CD8-positive, alpha-beta memory T cell (primary cell): ENCODE data around the gene GGT7. TPM values are rescaled to one million over a fixed set of nuclear protein-coding genes. Genes with fewer than 3 reads are reported as not detected.

Experiments used
- CTCF ChIA-PET: fragments of 350-600 bp; sonication (Branson Sonifier 250); formaldehyde crosslinking; loops from one replicate; lab custom pipeline; 2021; ENCODE audit warnings: antibody characterized with exemption; lab: Charles Lee
- POLR2A ChIA-PET: fragments of 350-600 bp; sonication (Branson Sonifier 250); formaldehyde crosslinking; loops from one replicate; lab custom pipeline; 2021; ENCODE audit warnings: antibody characterized with exemption; lab: Charles Lee
- DNase-seq, 5 donors: peaks; one replicate each; pipeline versions ENCODE4 v3.0.0 to v3.0.0-alpha.2; 2020 to 2022; ENCODE audit warnings: mixed read lengths in 1 of 5
- H3K27ac ChIP-seq: one replicate; pipeline ENCODE4 v1.7.0; 2013; ENCODE audit warnings: low read depth, mild to moderate bottlenecking, low read length, moderate library complexity
- H3K27me3 ChIP-seq: 2 replicates; pipeline ENCODE4 v1.7.0; 2013; ENCODE audit warnings: low read length, mild to moderate bottlenecking; ENCODE audit not compliant: insufficient read depth, poor library complexity, severe bottlenecking
- H3K36me3 ChIP-seq: 2 replicates; pipeline ENCODE4 v1.7.0; 2013; ENCODE audit warnings: mild to moderate bottlenecking, low read length, moderate library complexity; ENCODE audit not compliant: insufficient read depth
- H3K4me1 ChIP-seq: 2 replicates; pipeline ENCODE4 v1.7.0; 2013; ENCODE audit warnings: mild to moderate bottlenecking, low read length, moderate library complexity; ENCODE audit not compliant: insufficient read depth
- H3K4me3 ChIP-seq: 2 replicates; pipeline ENCODE4 v1.7.0; 2013; ENCODE audit warnings: mild to moderate bottlenecking, low read length
- H3K9me3 ChIP-seq: 2 replicates; pipeline ENCODE4 v1.7.0; 2013; ENCODE audit warnings: mild to moderate bottlenecking, low read length
- H3K27ac Mint-ChIP-seq, 8 donors: one replicate each; pipeline ENCODE4 v1.8.0; 2020 to 2021; ENCODE audit warnings: mixed read lengths in 8 of 8, mild to moderate bottlenecking in 6 of 8, inconsistent platforms in 3 of 8, moderate library complexity in 3 of 8
- H3K27me3 Mint-ChIP-seq, 2 donors: one replicate each; pipeline ENCODE4 v1.8.0; 2020 to 2021; ENCODE audit warnings: mixed read lengths in 2 of 2, mild to moderate bottlenecking in 1 of 2, moderate library complexity in 1 of 2
- H3K36me3 Mint-ChIP-seq, 3 donors: one replicate each; pipeline ENCODE4 v1.8.0; 2020 to 2021; ENCODE audit warnings: mixed read lengths in 3 of 3, inconsistent platforms in 1 of 3, mild to moderate bottlenecking in 1 of 3
- H3K4me1 Mint-ChIP-seq, 3 donors: one replicate each; pipeline ENCODE4 v1.8.0; 2020 to 2021; ENCODE audit warnings: mixed read lengths in 3 of 3, inconsistent platforms in 1 of 3, mild to moderate bottlenecking in 1 of 3
- H3K4me3 Mint-ChIP-seq, 7 donors: one replicate each; pipeline ENCODE4 v1.8.0; 2020 to 2021; ENCODE audit warnings: mixed read lengths in 7 of 7, mild to moderate bottlenecking in 6 of 7, moderate library complexity in 4 of 7, inconsistent platforms in 2 of 7
- H3K9me3 Mint-ChIP-seq, 5 donors: one replicate each; pipeline ENCODE4 v1.8.0; 2020 to 2022; ENCODE audit warnings: mixed read lengths in 5 of 5, mild to moderate bottlenecking in 3 of 5, moderate library complexity in 2 of 5, inconsistent platforms in 1 of 5
- polyA plus RNA-seq: library from polyadenylated mRNA; unstranded; fragments of 300-500 nt; fragmentation: Illumina TruSeq; gene quantifications from one replicate; pipeline ENCODE4 v1.2.3, GENCODE V29; 2021
- total RNA-seq, 2 experiments: library from RNA; stranded (reverse); gene quantifications; one replicate each; pipeline ENCODE4 v1.2.3, GENCODE V29; 2021

The GGT7 gene
- total and polyA plus RNA-seq, 3 experiments from 2014 or later: 1.7 to 10.0 (median 8.2) TPM

DNA sequence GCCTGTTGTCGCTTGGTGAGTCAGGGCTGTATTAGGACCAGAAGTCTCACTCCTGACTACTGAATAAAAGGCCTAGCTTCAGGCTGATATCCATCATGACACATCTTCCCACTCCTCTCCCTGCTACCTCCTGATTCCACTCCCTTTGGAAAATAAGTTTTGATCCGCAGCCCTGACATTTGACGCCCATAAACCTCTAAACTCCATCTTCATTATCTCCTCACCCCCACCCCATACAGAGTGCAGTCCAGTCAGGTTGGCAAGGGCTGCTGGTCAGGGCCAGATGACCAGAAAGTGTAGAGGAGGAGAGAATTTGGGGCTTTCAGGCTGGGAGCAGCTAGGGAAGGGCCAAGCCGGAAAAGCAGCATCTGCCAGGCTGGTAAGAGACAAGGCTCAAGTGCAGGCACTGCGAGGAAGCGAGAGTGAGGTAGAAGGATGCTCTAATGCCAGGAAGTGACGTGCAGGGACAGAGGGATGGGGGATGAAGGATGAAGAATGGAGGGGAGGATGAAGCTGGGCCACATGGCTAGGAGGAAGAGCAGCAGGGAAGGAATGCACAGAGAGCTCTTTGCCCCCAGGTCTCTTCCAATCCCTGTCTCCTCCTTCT, 1.2 kb downstream of the GGT7 start:
- no peak overlapping the region for H3K27ac ChIP-seq
- no peaks in the 10 kb centered on the region for H3K27me3 ChIP-seq
- Mint-ChIP-seq H3K9me3 (no peaks in the 10 kb centered on the region), H3K4me1 (peaks cover 49 to 65% (median 61%) of the 10 kb centered on the region in 3 donors), H3K4me3 (peak overlapping the region in 6 of 7 donors; percentile 73 to 84 (median 78)), H3K27me3 (peaks cover 0 to 4% of the 10 kb centered on the region in 2 donors), H3K27ac (peak overlapping the region; percentile 31 to 88 (median 72)), H3K36me3 (no peaks in the 10 kb centered on the region)
- POLR2A ChIA-PET: no interaction called here
- no peak for DNase-seq
- H3K36me3 ChIP-seq: no peaks in the 10 kb centered on the region
- H3K4me3 ChIP-seq: peak overlapping the region; percentile 73
- H3K4me1 ChIP-seq: peaks cover 43% of the 10 kb centered on the region
- H3K9me3 ChIP-seq: no peaks in the 10 kb centered on the region
- CTCF ChIA-PET: interaction anchor here (1.2 to 1.6 kb wide), 3 partner anchors 19 to 224 kb away, joined by 3 to 4 read pairs (median 3); no protein-coding TSS in a partner anchor

DNA sequence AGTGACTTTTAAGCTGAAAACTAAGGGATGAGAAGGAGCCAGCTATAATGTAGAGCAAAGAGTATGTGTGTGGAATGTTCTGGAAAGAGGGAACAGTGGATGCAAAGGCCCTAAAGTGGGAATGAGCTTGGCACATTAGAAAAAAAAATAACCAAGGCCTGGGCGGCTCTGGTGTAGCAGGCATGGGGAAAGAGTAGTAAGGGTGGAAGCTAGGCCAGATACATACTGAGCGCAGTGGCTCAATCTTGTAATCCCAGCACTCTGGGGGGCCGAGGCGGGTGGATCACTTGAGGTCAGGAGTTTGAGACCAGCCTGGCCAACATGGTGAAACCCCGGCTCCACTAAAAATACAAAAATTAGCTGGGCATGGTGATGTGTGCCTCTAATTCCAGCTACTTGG, 8.4 kb downstream of the GGT7 start:
- DNase-seq: no peak
- Histone ChIP-seq H3K36me3 (peaks cover 5% of the 10 kb centered on the region), H3K27me3 (no peaks in the 10 kb centered on the region), H3K4me1 (no peaks in the 10 kb centered on the region), H3K4me3 (no peak overlapping the region), H3K9me3 (no peaks in the 10 kb centered on the region), H3K27ac (no peak overlapping the region)
- H3K9me3 Mint-ChIP-seq: no peaks in the 10 kb centered on the region
- H3K36me3 Mint-ChIP-seq: peaks cover 0 to 38% (median 5%) of the 10 kb centered on the region in 3 donors
- H3K27me3 Mint-ChIP-seq: no peaks in the 10 kb centered on the region
- H3K4me3 Mint-ChIP-seq: no peak overlapping the region
- CTCF ChIA-PET: interaction anchor here (1.0 kb wide), 1 partner anchor 8 kb away, joined by 4 read pairs; the partner anchor contains the start of gene GGT7
- POLR2A ChIA-PET: no interaction called here
- H3K27ac Mint-ChIP-seq: no peak overlapping the region
- peaks cover 0 to 11% (median 3%) of the 10 kb centered on the region in 3 donors for H3K4me1 Mint-ChIP-seq

GRCh38 chr20:34863421-34863965, 9.2 kb downstream of the GGT7 start:
- no peak for DNase-seq
- CTCF ChIA-PET: interaction anchor here (1.0 kb wide), 1 partner anchor 9 kb away, joined by 4 read pairs; the partner anchor contains the start of gene GGT7
- no peaks in the 10 kb centered on the region for H3K9me3 ChIP-seq
- POLR2A ChIA-PET: no interaction called here
- no peaks in the 10 kb centered on the region for H3K9me3 Mint-ChIP-seq
- H3K36me3 Mint-ChIP-seq: peaks cover 0 to 43% (median 5%) of the 10 kb centered on the region in 3 donors
- H3K27me3 ChIP-seq: no peaks in the 10 kb centered on the region
- H3K4me1 Mint-ChIP-seq: peaks cover 0 to 11% (median 3%) of the 10 kb centered on the region in 3 donors
- H3K27ac ChIP-seq: no peak overlapping the region
- no peak overlapping the region for H3K4me3 Mint-ChIP-seq
- peaks cover 5% of the 10 kb centered on the region for H3K36me3 ChIP-seq
- no peak overlapping the region for H3K27ac Mint-ChIP-seq
- no peaks in the 10 kb centered on the region for H3K4me1 ChIP-seq
- H3K4me3 ChIP-seq: no peak overlapping the region
- H3K27me3 Mint-ChIP-seq: no peaks in the 10 kb centered on the region

- Histone ChIP-seq H3K4me1 (no peaks in the 10 kb centered on the region), H3K27ac (no peak overlapping the region), H3K36me3 (peaks cover 5% of the 10 kb centered on the region), H3K9me3 (no peaks in the 10 kb centered on the region), H3K27me3 (no peaks in the 10 kb centered on the region), H3K4me3 (no peak overlapping the region)
- DNase-seq: no peak
- Mint-ChIP-seq H3K9me3 (no peaks in the 10 kb centered on the region), H3K27me3 (no peaks in the 10 kb centered on the region), H3K4me3 (no peak overlapping the region), H3K27ac (no peak overlapping the region), H3K4me1 (peaks cover 0 to 11% (median 3%) of the 10 kb centered on the region in 3 donors), H3K36me3 (peaks cover 0 to 45% (median 9%) of the 10 kb centered on the region in 3 donors)
- CTCF ChIA-PET: interaction anchor here (1.1 kb wide), 1 partner anchor 10 kb away, joined by 4 read pairs; the partner anchor contains the start of gene GGT7
- POLR2A ChIA-PET: no interaction called here
These were observed 9.9 kb downstream of the GGT7 start for GRCh38 chr20:34862724-34863123.

GRCh38 chr20:34861386-34862084, 11.1 kb downstream of the GGT7 start:
- no peak overlapping the region for H3K27ac ChIP-seq
- no peaks in the 10 kb centered on the region for H3K9me3 ChIP-seq
- Mint-ChIP-seq H3K9me3 (no peaks in the 10 kb centered on the region), H3K4me1 (peaks cover 0 to 11% (median 3%) of the 10 kb centered on the region in 3 donors), H3K27me3 (peaks cover 0 to 3% of the 10 kb centered on the region in 2 donors), H3K4me3 (no peak overlapping the region), H3K27ac (no peak overlapping the region), H3K36me3 (peaks cover 0 to 49% (median 9%) of the 10 kb centered on the region in 3 donors)
- CTCF ChIA-PET: interaction anchor here (0.8 kb wide), 2 partner anchors 19 to 235 kb away, joined by 3 read pairs; no protein-coding TSS in a partner anchor
- peaks cover 5% of the 10 kb centered on the region for H3K36me3 ChIP-seq
- DNase-seq: no peak
- H3K4me1 ChIP-seq: no peaks in the 10 kb centered on the region
- POLR2A ChIA-PET: no interaction called here
- no peaks in the 10 kb centered on the region for H3K27me3 ChIP-seq
- no peak overlapping the region for H3K4me3 ChIP-seq

DNA sequence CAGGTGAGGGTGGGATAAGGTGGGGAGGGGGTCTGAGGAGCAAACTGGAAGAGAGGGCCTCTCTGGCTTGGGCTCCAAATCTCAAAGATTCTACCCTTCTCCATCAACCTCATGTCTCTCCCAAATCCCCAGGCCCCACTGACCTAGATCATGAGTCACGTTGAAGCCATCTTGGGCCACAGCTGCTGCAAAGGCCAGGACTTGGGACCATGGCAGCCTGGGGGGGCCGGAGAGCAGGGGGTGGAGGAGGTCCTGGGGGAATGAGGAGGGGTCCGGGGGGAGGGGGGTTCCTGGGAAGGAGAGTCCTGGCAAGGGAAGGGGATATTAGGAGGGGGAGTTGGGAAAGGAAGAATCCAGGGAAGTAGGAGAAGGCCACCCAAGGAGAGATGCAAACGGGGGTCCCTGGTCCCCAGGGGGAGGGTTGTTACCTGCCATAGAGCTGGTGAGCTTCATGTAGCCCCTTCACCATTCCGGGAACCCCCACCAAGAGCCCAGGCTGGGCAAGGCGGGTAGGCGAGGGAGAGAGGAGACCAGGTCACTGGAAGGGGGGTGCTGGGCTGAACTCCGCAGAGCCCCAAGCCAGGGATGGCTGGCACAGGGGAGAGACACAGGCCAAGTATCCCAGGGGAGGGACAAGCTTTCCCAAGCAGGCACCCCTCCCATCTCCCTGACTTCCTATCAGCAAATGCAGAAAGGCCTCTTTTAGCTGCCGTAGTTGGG, 12.7 kb downstream of the GGT7 start:
- H3K27me3 ChIP-seq: no peaks in the 10 kb centered on the region
- peaks cover 5% of the 10 kb centered on the region for H3K36me3 ChIP-seq
- peak overlapping the region in 1 of 8 donors; percentile 38 for H3K27ac Mint-ChIP-seq
- no peak overlapping the region for H3K27ac ChIP-seq
- ChIA-PET POLR2A (no interaction called here), CTCF (no interaction called here)
- peaks cover 0 to 3% of the 10 kb centered on the region in 2 donors for H3K27me3 Mint-ChIP-seq
- DNase-seq: no peak
- no peaks in the 10 kb centered on the region for H3K9me3 ChIP-seq
- H3K36me3 Mint-ChIP-seq: peaks cover 0 to 56% (median 13%) of the 10 kb centered on the region in 3 donors
- peaks cover 0 to 3% (median 0%) of the 10 kb centered on the region in 3 donors for H3K4me1 Mint-ChIP-seq
- no peak overlapping the region for H3K4me3 ChIP-seq
- no peaks in the 10 kb centered on the region for H3K4me1 ChIP-seq
- H3K9me3 Mint-ChIP-seq: no peaks in the 10 kb centered on the region
- no peak overlapping the region for H3K4me3 Mint-ChIP-seq

DNA sequence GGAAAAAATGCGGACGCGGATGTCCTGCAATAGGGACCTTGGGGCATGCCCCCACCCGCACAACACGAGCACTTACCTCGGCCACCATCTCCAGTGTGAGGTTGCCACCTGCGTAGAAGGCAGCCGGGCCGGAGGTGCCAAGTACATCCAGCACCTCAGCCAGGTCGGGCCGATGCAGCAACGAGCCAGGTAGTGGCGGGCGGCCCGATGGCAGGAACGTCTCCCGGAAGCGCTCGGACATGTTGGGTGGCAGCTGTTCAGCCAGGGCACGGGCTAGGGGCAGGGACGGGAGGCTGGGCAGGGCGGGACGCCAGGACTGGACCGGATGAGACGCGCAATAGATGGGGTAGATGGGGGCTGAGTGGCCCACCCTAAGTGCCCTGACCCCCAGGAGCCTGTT, 13.3 kb downstream of the GGT7 start:
- Mint-ChIP-seq H3K4me1 (peaks cover 0 to 3% (median 0%) of the 10 kb centered on the region in 3 donors), H3K27ac (no peak overlapping the region), H3K36me3 (peaks cover 0 to 61% (median 13%) of the 10 kb centered on the region in 3 donors), H3K4me3 (no peak overlapping the region), H3K27me3 (peaks cover 0 to 3% of the 10 kb centered on the region in 2 donors), H3K9me3 (no peaks in the 10 kb centered on the region)
- Histone ChIP-seq H3K27me3 (no peaks in the 10 kb centered on the region), H3K27ac (no peak overlapping the region), H3K9me3 (no peaks in the 10 kb centered on the region), H3K4me3 (no peak overlapping the region), H3K36me3 (peaks cover 5% of the 10 kb centered on the region), H3K4me1 (no peaks in the 10 kb centered on the region)
- ChIA-PET POLR2A (no interaction called here), CTCF (no interaction called here)
- no peak for DNase-seq
